ENCODE measurements around the gene NME3. TPM values are rescaled to one million over a fixed set of nuclear protein-coding genes. Genes with fewer than 3 reads are reported as not detected.

The NME3 gene
- total and polyA plus RNA-seq, 8 donors = 18.7 to 420 (median 118) TPM

GRCh38 chr16:1778200-1779179, 7.1 kb upstream of the NME3 start:
- intact Hi-C loops (cut with DNase I; ENCODE audit: low total_unique reads) = no loop called here
- no peak overlapping the region for H3K4me3 ChIP-seq
- TF ChIP-seq EP300 (IDR thresholded peaks at IDR 0.05) = no peak
- no peak for TF ChIP-seq POLR2AphosphoS5 (IDR thresholded peaks at IDR 0.05)
- TF ChIP-seq POLR2A (IDR thresholded peaks at IDR 0.05) = no peak
- no peak for TF ChIP-seq CTCF (IDR thresholded peaks at IDR 0.05)
- H3K27me3 ChIP-seq = no peaks in the 10 kb centered on the region
- H3K27ac ChIP-seq = peak overlapping the region in 1 of 5 donors; percentile 13
- H3K36me3 ChIP-seq = peaks cover 36 to 65% (median 63%) of the 10 kb centered on the region in 4 donors
- H3K9me3 ChIP-seq = no peaks in the 10 kb centered on the region
- peak in 1 of 2 donors; percentile 10 for DNase-seq
- peaks cover 32 to 66% (median 56%) of the 10 kb centered on the region in 4 donors for H3K4me1 ChIP-seq
- 83 to 92% (median 85%) methylated on average over 25 to 34 of the region's 34 CpGs for WGBS, 5 donors

GRCh38 chr16:1777375-1778199, 6.2 kb upstream of the NME3 start:
- DNase-seq = peak in 1 of 2 donors; percentile 9
- Histone ChIP-seq H3K27ac (no peak overlapping the region), H3K27me3 (no peaks in the 10 kb centered on the region), H3K4me1 (peaks cover 30 to 64% (median 55%) of the 10 kb centered on the region in 4 donors), H3K9me3 (no peaks in the 10 kb centered on the region), H3K4me3 (no peak overlapping the region), H3K36me3 (peaks cover 36 to 65% (median 63%) of the 10 kb centered on the region in 4 donors)
- WGBS, 5 donors = 69 to 75% (median 74%) methylated on average over 17 to 36 of the region's 36 CpGs
- intact Hi-C loops (cut with DNase I; ENCODE audit: low total_unique reads) = no loop called here
- TF ChIP-seq EP300 (IDR thresholded peaks at IDR 0.05) = no peak
- no peak for TF ChIP-seq CTCF (IDR thresholded peaks at IDR 0.05)
- TF ChIP-seq POLR2A (IDR thresholded peaks at IDR 0.05) = no peak
- no peak for TF ChIP-seq POLR2AphosphoS5 (IDR thresholded peaks at IDR 0.05)

GRCh38 chr16:1776991-1777374, 5.6 kb upstream of the NME3 start:
- DNase-seq = no peak
- Histone ChIP-seq H3K9me3 (no peaks in the 10 kb centered on the region), H3K36me3 (peaks cover 36 to 65% (median 63%) of the 10 kb centered on the region in 4 donors), H3K27ac (no peak overlapping the region), H3K27me3 (no peaks in the 10 kb centered on the region), H3K4me3 (no peak overlapping the region), H3K4me1 (peaks cover 34 to 70% (median 61%) of the 10 kb centered on the region in 4 donors)
- TF ChIP-seq POLR2AphosphoS5 (IDR thresholded peaks at IDR 0.05) = no peak
- no peak for TF ChIP-seq POLR2A (IDR thresholded peaks at IDR 0.05)
- TF ChIP-seq CTCF (IDR thresholded peaks at IDR 0.05) = no peak
- no peak for TF ChIP-seq EP300 (IDR thresholded peaks at IDR 0.05)
- WGBS, 5 donors = 91 to 93% (median 91%) methylated on average over 13 to 22 of the region's 22 CpGs
- intact Hi-C loops (cut with DNase I; ENCODE audit: low total_unique reads) = no loop called here

- intact Hi-C loops (cut with DNase I; ENCODE audit: low total_unique reads) = no loop called here
- H3K27me3 ChIP-seq = no peaks in the 10 kb centered on the region
- DNase-seq = no peak
- H3K27ac ChIP-seq = no peak overlapping the region
- TF ChIP-seq CTCF (IDR thresholded peaks at IDR 0.05) (no peak), EP300 (IDR thresholded peaks at IDR 0.05) (no peak)
- peaks cover 36 to 65% (median 63%) of the 10 kb centered on the region in 4 donors for H3K36me3 ChIP-seq
- no peak overlapping the region for H3K4me3 ChIP-seq
- 79 to 94% (median 88%) methylated on average over 13 of the region's 13 CpGs for WGBS, 5 donors
- no peaks in the 10 kb centered on the region for H3K9me3 ChIP-seq
- H3K4me1 ChIP-seq = peaks cover 35 to 70% (median 62%) of the 10 kb centered on the region in 4 donors
These were observed 5.3 kb upstream of the NME3 start for GRCh38 chr16:1776672-1776955.
